NCI-H1105 treated with DMSO at 0.1 percent for 48 hours (cell line): ENCODE data around the gene MSI1.
A peak's percentile ranks its signal among the peaks of the same experiment; 100 is the strongest.

Source experiments
- DNase-seq: peaks from one replicate; lab custom pipeline; 2025; lab: John Stamatoyannopoulos, UW

Gene MSI1

GRCh38 chr12:120323772-120324171 lies 45.2 kb downstream of the MSI1 start:
- DNase-seq = no peak

- DNase-seq = no peak
Measured at GRCh38 chr12:120321382-120322202, 47.4 kb downstream of the MSI1 start.

GRCh38 chr12:120317224-120318105 lies 51.5 kb downstream of the MSI1 start:
- DNase-seq = peak; percentile 100

- DNase-seq = no peak
Measured at GRCh38 chr12:120316798-120317223, 52.2 kb downstream of the MSI1 start.

- no peak for DNase-seq
Measured at GRCh38 chr12:120314220-120314619, 54.7 kb downstream of the MSI1 start.

- peak; percentile 96 for DNase-seq
Measured at GRCh38 chr12:120301962-120302815, 66.8 kb downstream of the MSI1 start, which contains the start of gene SIRT4. Gene SIRT4 (plus strand): TSS chr12:120302321. CDS start chr12:120303562, 1,241 bp downstream.

GRCh38 chr12:120292661-120293531 lies 76.1 kb downstream of the MSI1 start, which contains the start of gene RNU4-1:
Gene RNU4-1 (minus strand): TSS chr12:120293237.
- peak; percentile 90 for DNase-seq

- no peak for DNase-seq
Measured at GRCh38 chr12:120292411-120292660, 76.6 kb downstream of the MSI1 start.
